Endothelial cell of umbilical vein (primary cell): ENCODE measurements around the gene CHMP1A. TPM values are rescaled to one million over a fixed set of nuclear protein-coding genes. Genes with fewer than 3 reads are reported as not detected.

Experiments
- BruUV-seq: library from RNA; stranded (reverse); fragments of 400-500 nt; replicated peaks from 2 replicates; lab custom pipeline; 2021; lab: Mats Ljungman, UMichigan
- CTCF ChIA-PET: fragments of 300-600, 350-600 bp; sonication (Branson Sonifier 250); formaldehyde crosslinking; loops from one replicate; lab custom pipeline; 2021; ENCODE audit warnings: antibody characterized with exemption, inconsistent platforms; lab: Charles Lee
- POLR2A ChIA-PET: fragments of 300-600, 350-600 bp; sonication (Branson Sonifier 250); formaldehyde crosslinking; loops from one replicate; lab custom pipeline; 2021; ENCODE audit warnings: antibody characterized with exemption, inconsistent platforms; lab: Charles Lee
- DNase-seq: peaks from one replicate; pipeline ENCODE4 v3.0.0-alpha.2; 2011; ENCODE audit warnings: low read depth, low spot score
- FAIRE-seq: peaks from 2 replicates; lab custom pipeline; 2011; peaks lifted over from hg19 to GRCh38; lab: Jason Lieb, UNC
- H2AFZ ChIP-seq: 2 replicates; pipeline ENCODE4 v1.6.0; 2012; ENCODE audit warnings: low read depth, low read length, control low read depth, inconsistent platforms
- H3K27ac ChIP-seq: 2 replicates; pipeline ENCODE4 v1.5.1; 2011; ENCODE audit warnings: low read depth, mild to moderate bottlenecking, control low read depth, low read length, moderate library complexity; ENCODE audit not compliant: insufficient read depth
- H3K27me3 ChIP-seq, 2 experiments: 2 replicates each; pipeline versions ENCODE4 v1.6.0 to v1.6.1; 2011; ENCODE audit warnings: low read length in 2 of 2, mixed read lengths in 1 of 2; ENCODE audit not compliant: control insufficient read depth in 2 of 2, insufficient read depth in 2 of 2
- H3K36me3 ChIP-seq, 2 experiments: 2 replicates in 1 of 2; 3 replicates in 1 of 2; pipeline ENCODE4 v1.5.1; 2011; ENCODE audit warnings: low read length in 2 of 2, mild to moderate bottlenecking in 1 of 2, moderate library complexity in 1 of 2; ENCODE audit not compliant: control insufficient read depth in 2 of 2, insufficient read depth in 2 of 2; ENCODE audit errors: extremely low read depth in 1 of 2
- H3K4me1 ChIP-seq: 3 replicates; pipeline ENCODE4 v1.5.1; 2011; ENCODE audit warnings: mild to moderate bottlenecking, low read length; ENCODE audit not compliant: control insufficient read depth, insufficient read depth; ENCODE audit errors: extremely low read depth
- H3K4me2 ChIP-seq: 2 replicates; pipeline ENCODE4 v1.6.1; 2011; ENCODE audit warnings: low read length, control low read depth, mixed read lengths; ENCODE audit not compliant: insufficient read depth
- H3K4me3 ChIP-seq, 3 experiments: fragments of 200-600 bp in 1 of 3; sonication (generic), shearing (Covaris generic) in 1 of 3; replicated peaks in 1 of 3; 2 replicates each; pipeline ENCODE4 v1.5.1; 2011 to 2016; ENCODE audit warnings: control low read depth in 3 of 3, low read length in 3 of 3, mild to moderate bottlenecking in 2 of 3, inconsistent platforms in 1 of 3, low read depth in 1 of 3, moderate library complexity in 1 of 3; ENCODE audit not compliant: insufficient read depth in 1 of 3
- H3K79me2 ChIP-seq: 2 replicates; pipeline ENCODE4 v1.6.0; 2012; ENCODE audit warnings: low read length, inconsistent platforms; ENCODE audit not compliant: control insufficient read depth, insufficient read depth
- H3K9ac ChIP-seq: replicated peaks from 2 replicates; pipeline ENCODE3; 2011; ENCODE audit warnings: low read length, control low read depth; ENCODE audit not compliant: insufficient read depth; ENCODE audit errors: extremely low read depth
- H3K9me1 ChIP-seq: replicated peaks from 3 replicates; pipeline ENCODE4 v1.6.0; 2011; ENCODE audit warnings: mild to moderate bottlenecking, low read length; ENCODE audit not compliant: control insufficient read depth, insufficient read depth; ENCODE audit errors: extremely low read depth
- H3K9me3 ChIP-seq: replicated peaks from 2 replicates; pipeline ENCODE4 v1.5.1; 2012; ENCODE audit warnings: low read length, inconsistent platforms; ENCODE audit not compliant: control insufficient read depth, insufficient read depth
- H4K20me1 ChIP-seq: replicated peaks from 2 replicates; pipeline ENCODE3; 2011; ENCODE audit warnings: mild to moderate bottlenecking, low read length; ENCODE audit not compliant: control insufficient read depth, insufficient read depth; ENCODE audit errors: extremely low read depth
- CTCF ChIP-seq, 2 donors: IDR thresholded peaks; 1 replicate in 1 of 2; 2 replicates in 1 of 2; pipeline ENCODE4 v1.5.1; 2011; ENCODE audit warnings: low read length in 2 of 2, mild to moderate bottlenecking in 2 of 2, moderate library complexity in 2 of 2, control low read depth in 1 of 2, inconsistent platforms in 1 of 2, low read depth in 1 of 2; ENCODE audit not compliant: insufficient read depth in 1 of 2; ENCODE audit errors: extremely low read depth in 1 of 2
- EZH2 ChIP-seq: IDR thresholded peaks from 2 replicates; pipeline ENCODE4 v1.6.1; 2012; ENCODE audit warnings: borderline replicate concordance, low read depth, mild to moderate bottlenecking, moderate library complexity, low read length, inconsistent platforms; ENCODE audit not compliant: severe bottlenecking
- FOS ChIP-seq: IDR thresholded peaks from 2 replicates; pipeline ENCODE4 v1.6.1; 2011; ENCODE audit warnings: mild to moderate bottlenecking, low read length, moderate library complexity, borderline replicate concordance; ENCODE audit not compliant: insufficient read depth
- GATA2 ChIP-seq: IDR thresholded peaks from 2 replicates; pipeline ENCODE4 v1.7.0; 2011; ENCODE audit warnings: low read depth, mild to moderate bottlenecking, moderate library complexity, mixed read lengths, low read length; ENCODE audit not compliant: insufficient read length, insufficient read depth
- JUN ChIP-seq: IDR thresholded peaks from 2 replicates; pipeline ENCODE4 v1.6.1; 2011; ENCODE audit warnings: borderline replicate concordance, low read depth; ENCODE audit not compliant: insufficient read length, insufficient read depth
- MAX ChIP-seq: IDR thresholded peaks from 2 replicates; pipeline ENCODE4 v1.6.1; 2011; ENCODE audit not compliant: insufficient read depth, insufficient read length
- MYC ChIP-seq: IDR thresholded peaks from one replicate; pipeline ENCODE4 v1.6.1; 2011; ENCODE audit warnings: mild to moderate bottlenecking, low read depth, low read length
- POLR2A ChIP-seq: IDR thresholded peaks from 2 replicates; pipeline ENCODE4 v1.6.1; 2012; ENCODE audit warnings: low read depth, mild to moderate bottlenecking, control low read depth, low read length
- POLR2AphosphoS5 ChIP-seq: IDR thresholded peaks from 2 replicates; pipeline ENCODE4 v1.6.1; 2012; ENCODE audit warnings: low read depth, mild to moderate bottlenecking, control low read depth, low read length, moderate library complexity; ENCODE audit not compliant: insufficient read depth
- dilution Hi-C: fragments of 300-500 bp; cut with MboI; formaldehyde crosslinking; loops from one replicate; pipeline ENCODE4 v1.15.0; 2019; ENCODE audit warnings: low sequenced_read_pairs; ENCODE audit not compliant: extremely low pct_ligation_motif_present
- intact Hi-C: fragments of 100-400 bp; cut with micrococcal nuclease; formaldehyde crosslinking; loops from one replicate; pipeline ENCODE4 v1.10.0; 2022
- polyA plus RNA-seq, 4 experiments: library from polyadenylated mRNA; depleted of rRNA in 3 of 4; stranded (reverse) in 3 of 4; unstranded in 1 of 4; fragments of >200 nt; gene quantifications; 2 replicates each; pipeline versions ENCODE4 v1.2.1 to v1.2.3, GENCODE V29; 2011 to 2012; ENCODE audit warnings: missing spikeins in 1 of 4
- total RNA-seq: library from RNA; stranded (reverse); gene quantifications from 2 replicates; pipeline ENCODE4 v1.2.3, GENCODE V29; 2021

The CHMP1A gene
- total and polyA plus RNA-seq, 2 donors (not counting 3 experiments of a cell fraction or from before 2014, with no cell fraction given), result 83.9 to 101 TPM

- H2AFZ ChIP-seq, result no peak overlapping the region
- H3K79me2 ChIP-seq, result peaks cover under 1% of the 10 kb centered on the region
- intact Hi-C loops, result no loop called here
- no peaks in the 10 kb centered on the region for H3K9me1 ChIP-seq
- TF ChIP-seq GATA2 (no peak), JUN (no peak), POLR2A (no peak), MAX (no peak), POLR2AphosphoS5 (no peak), MYC (no peak), CTCF (IDR thresholded peaks at IDR 0.05; ENCODE audit: extremely low read depth in 1 of 2, insufficient read depth in 1 of 2, low read depth in 1 of 2, low read length in 2 of 2) (no peak), EZH2 (no peak), FOS (no peak)
- no peak overlapping the region for H3K4me2 ChIP-seq
- H3K36me3 ChIP-seq, result peaks cover 4 to 36% of the 10 kb centered on the region in 2 experiments
- ChIA-PET CTCF (interaction anchor here (0.9 kb wide), 1 partner anchor 90 kb away, joined by 5 read pairs; no protein-coding TSS in a partner anchor), POLR2A (no interaction called here)
- H3K4me1 ChIP-seq, result no peaks in the 10 kb centered on the region
- H3K27me3 ChIP-seq, result no peaks in the 10 kb centered on the region
- H3K4me3 ChIP-seq, result no peak overlapping the region
- H3K27ac ChIP-seq, result no peak overlapping the region
- no peak overlapping the region for H3K9ac ChIP-seq
- DNase-seq (no peak), FAIRE-seq (no peak)
- dilution Hi-C loops, result no loop called here
- H4K20me1 ChIP-seq, result no peaks in the 10 kb centered on the region
- no TSS peak for BruUV-seq
- no peaks in the 10 kb centered on the region for H3K9me3 ChIP-seq
Observed at GRCh38 chr16:89646906-89647305, 10.6 kb downstream of the CHMP1A start.
